Dendritic cell treated with granulocyte-macrophage colony-stimulating factor and Interleukin-4, amounts not matched to agents 40 ng/mL and 50 ng/mL, for 4 days (primary cell): Measurements from ENCODE around the gene GMDS.

Source experiments
- H3K27ac Mint-ChIP-seq: one replicate; pipeline ENCODE4 v1.8.0; 2022; ENCODE audit warnings: mild to moderate bottlenecking, mixed read lengths
- H3K27me3 Mint-ChIP-seq: one replicate; pipeline ENCODE4 v1.8.0; 2022; ENCODE audit warnings: mild to moderate bottlenecking, mixed read lengths
- H3K36me3 Mint-ChIP-seq: one replicate; pipeline ENCODE4 v1.8.0; 2022; ENCODE audit warnings: low read depth, mixed read lengths
- H3K4me1 Mint-ChIP-seq: one replicate; pipeline ENCODE4 v1.8.0; 2022; ENCODE audit warnings: low read depth, mixed read lengths
- H3K4me3 Mint-ChIP-seq: one replicate; pipeline ENCODE4 v1.8.0; 2022; ENCODE audit warnings: mild to moderate bottlenecking, moderate library complexity, mixed read lengths
- H3K9me3 Mint-ChIP-seq: one replicate; pipeline ENCODE4 v1.8.0; 2022; ENCODE audit warnings: mixed read lengths
- intact Hi-C: fragments of 100-400 bp; cut with micrococcal nuclease; formaldehyde crosslinking; loops from one replicate; pipeline ENCODE4 v1.15.0; 2022

Gene GMDS

DNA sequence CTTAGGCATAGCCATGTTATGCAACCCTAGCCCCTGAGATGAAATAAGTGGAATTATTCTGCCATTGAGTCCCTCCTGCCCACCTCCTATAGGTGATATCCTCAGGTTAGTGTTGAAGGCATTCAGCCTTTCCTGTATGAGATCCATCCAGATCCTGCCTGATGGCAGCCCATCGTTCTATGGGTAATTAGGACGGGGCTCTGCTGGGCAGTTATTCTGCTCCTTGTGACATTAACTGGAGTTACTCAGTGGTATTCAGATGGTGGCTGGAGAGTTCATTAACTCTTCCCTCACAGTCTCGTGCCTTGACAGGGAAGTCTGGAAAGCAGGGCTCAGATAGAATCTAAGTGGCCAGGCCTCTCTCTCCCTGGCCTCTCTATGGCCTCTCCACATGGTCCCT, 9.3 kb upstream of the GMDS start:
- Mint-ChIP-seq H3K27ac (no peak overlapping the region), H3K27me3 (no peaks in the 10 kb centered on the region), H3K4me1 (peaks cover 20% of the 10 kb centered on the region), H3K36me3 (peaks cover 60% of the 10 kb centered on the region), H3K4me3 (no peak overlapping the region), H3K9me3 (peaks cover 16% of the 10 kb centered on the region)
- intact Hi-C loops = no loop called here

DNA sequence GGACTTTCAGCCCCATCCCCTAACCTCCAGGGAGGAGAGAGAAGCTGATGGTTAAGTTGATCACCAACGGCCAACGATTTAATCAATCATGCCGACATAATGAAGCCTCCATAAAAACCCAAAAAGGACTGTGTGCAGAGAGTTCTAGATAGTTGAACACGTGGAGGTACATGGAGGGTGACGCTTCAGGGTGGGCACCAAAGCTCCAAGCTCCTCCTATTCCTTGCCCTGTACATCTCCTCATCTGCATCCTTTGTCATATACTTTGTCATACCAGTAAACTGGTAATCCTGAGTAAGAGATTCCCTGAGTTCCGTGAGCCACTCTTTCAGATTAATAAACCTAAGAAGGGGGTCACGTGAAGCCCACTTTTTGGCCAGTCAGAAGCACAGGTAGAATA, 3.7 kb upstream of the GMDS start:
- no peak overlapping the region for H3K4me3 Mint-ChIP-seq
- no peak overlapping the region for H3K27ac Mint-ChIP-seq
- intact Hi-C loops = no loop called here

DNA sequence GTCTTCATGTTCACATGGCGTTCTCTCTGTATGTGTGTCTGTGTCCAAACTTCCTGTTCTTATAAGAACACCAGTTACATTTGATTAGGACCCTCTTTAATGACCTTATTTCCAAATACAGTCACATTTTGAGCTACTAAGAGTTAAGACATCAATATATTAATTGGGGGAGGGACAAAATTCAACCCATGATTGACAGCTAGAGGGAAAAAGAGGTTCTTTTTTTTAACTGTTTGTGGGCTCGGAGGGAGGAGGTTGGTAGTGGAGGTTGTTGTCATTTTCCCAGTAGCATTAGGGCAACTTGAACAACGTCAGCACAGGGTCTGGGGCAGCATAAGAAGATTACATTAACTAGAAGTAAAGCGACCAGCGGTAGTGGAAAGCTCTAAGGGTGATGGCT, 2.3 kb upstream of the GMDS start:
- peaks cover 51% of the 10 kb centered on the region for H3K4me1 Mint-ChIP-seq
- intact Hi-C loops = no loop called here
- no peaks in the 10 kb centered on the region for H3K27me3 Mint-ChIP-seq
- H3K4me3 Mint-ChIP-seq = no peak overlapping the region
- peak overlapping the region; percentile 34 for H3K27ac Mint-ChIP-seq
- no peaks in the 10 kb centered on the region for H3K9me3 Mint-ChIP-seq
- peaks cover 28% of the 10 kb centered on the region for H3K36me3 Mint-ChIP-seq

More for the DNA sequence above, 3.7 kb upstream of the GMDS start:
- Mint-ChIP-seq H3K9me3 (peaks cover 2% of the 10 kb centered on the region), H3K4me1 (peaks cover 43% of the 10 kb centered on the region), H3K27me3 (no peaks in the 10 kb centered on the region), H3K36me3 (peaks cover 37% of the 10 kb centered on the region)

- peaks cover 20% of the 10 kb centered on the region for H3K36me3 Mint-ChIP-seq
- H3K27ac Mint-ChIP-seq = peak overlapping the region; percentile 95
- no peaks in the 10 kb centered on the region for H3K9me3 Mint-ChIP-seq
- H3K27me3 Mint-ChIP-seq = no peaks in the 10 kb centered on the region
- peaks cover 51% of the 10 kb centered on the region for H3K4me1 Mint-ChIP-seq
- peak overlapping the region; percentile 89 for H3K4me3 Mint-ChIP-seq
- intact Hi-C loops = no loop called here
Observed at GRCh38 chr6:2245877-2246863, 765 bp upstream of the GMDS start.

- H3K4me3 Mint-ChIP-seq = peak overlapping the region; percentile 80
- no peaks in the 10 kb centered on the region for H3K27me3 Mint-ChIP-seq
- intact Hi-C loops = no loop called here
- H3K36me3 Mint-ChIP-seq = peaks cover 10% of the 10 kb centered on the region
- H3K9me3 Mint-ChIP-seq = no peaks in the 10 kb centered on the region
- H3K4me1 Mint-ChIP-seq = peaks cover 47% of the 10 kb centered on the region
- peak overlapping the region; percentile 95 for H3K27ac Mint-ChIP-seq
Observed at GRCh38 chr6:2244261-2245102, 923 bp downstream of the GMDS start.

DNA sequence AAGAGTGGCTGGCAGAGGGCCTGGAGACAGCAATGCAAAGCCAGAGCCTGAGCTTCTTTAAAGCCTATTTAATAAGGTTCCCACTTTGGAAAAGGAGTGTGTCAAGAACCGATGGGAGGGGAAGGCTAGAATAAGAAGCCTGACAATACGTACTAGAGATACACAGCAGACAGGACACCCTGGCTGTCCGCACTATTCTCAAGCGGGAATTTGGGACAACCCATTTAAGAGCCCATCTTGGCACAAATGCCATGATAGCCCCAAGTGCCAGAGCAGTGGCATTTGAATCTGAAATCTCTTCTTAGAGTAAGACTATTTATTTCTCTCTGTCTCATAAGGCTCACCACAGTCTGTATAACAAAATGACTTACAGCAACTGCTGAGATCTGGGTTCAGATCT, 3.1 kb downstream of the GMDS start:
- Mint-ChIP-seq H3K4me3 (no peak overlapping the region), H3K4me1 (peaks cover 28% of the 10 kb centered on the region), H3K36me3 (peaks cover 4% of the 10 kb centered on the region), H3K9me3 (no peaks in the 10 kb centered on the region), H3K27me3 (no peaks in the 10 kb centered on the region), H3K27ac (no peak overlapping the region)
- intact Hi-C loops = no loop called here

DNA sequence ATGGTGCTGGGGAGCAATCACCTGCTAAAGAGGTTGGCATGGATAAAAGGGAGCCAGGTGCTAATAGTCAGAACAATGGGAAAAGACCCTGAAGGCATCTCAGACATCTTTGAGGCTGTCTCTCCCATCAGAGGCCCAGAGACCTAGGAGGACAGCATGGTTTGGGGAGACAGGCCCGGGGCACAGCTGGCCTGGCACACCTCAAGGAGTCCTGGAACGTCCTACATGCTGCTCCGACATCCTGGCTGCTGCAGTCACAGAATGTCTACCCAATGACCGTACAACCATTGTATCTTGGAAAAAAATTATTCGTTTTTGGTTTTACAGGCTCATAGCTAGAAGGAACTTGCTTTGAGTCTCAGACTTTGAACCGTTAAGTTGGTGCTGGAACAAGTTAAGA, 4.4 kb downstream of the GMDS start:
- no peak overlapping the region for H3K27ac Mint-ChIP-seq
- intact Hi-C loops = no loop called here
- H3K36me3 Mint-ChIP-seq = peaks cover 4% of the 10 kb centered on the region
- no peaks in the 10 kb centered on the region for H3K9me3 Mint-ChIP-seq
- H3K27me3 Mint-ChIP-seq = no peaks in the 10 kb centered on the region
- no peak overlapping the region for H3K4me3 Mint-ChIP-seq
- H3K4me1 Mint-ChIP-seq = peaks cover 18% of the 10 kb centered on the region

DNA sequence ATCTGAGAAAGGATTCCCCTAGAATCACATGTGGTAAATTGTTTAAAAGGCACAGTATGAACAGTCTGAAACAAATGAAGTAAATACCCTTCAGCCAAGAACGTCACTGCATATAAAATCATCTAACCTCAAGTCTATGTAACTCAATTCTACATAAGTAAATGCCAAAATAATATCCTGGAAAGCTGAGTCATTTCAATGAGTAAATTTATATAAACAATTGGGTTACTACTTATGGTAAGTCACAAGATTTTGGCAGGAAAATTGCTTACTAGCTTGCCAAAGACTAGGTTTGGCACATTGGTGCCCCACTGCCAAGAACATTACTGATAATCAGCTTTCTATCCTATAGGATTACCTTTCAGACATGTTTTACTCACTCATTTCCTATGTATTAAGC, 8.4 kb downstream of the GMDS start:
- no peaks in the 10 kb centered on the region for H3K9me3 Mint-ChIP-seq
- H3K27me3 Mint-ChIP-seq = no peaks in the 10 kb centered on the region
- intact Hi-C loops = no loop called here
- no peak overlapping the region for H3K27ac Mint-ChIP-seq
- no peaks in the 10 kb centered on the region for H3K36me3 Mint-ChIP-seq
- no peaks in the 10 kb centered on the region for H3K4me1 Mint-ChIP-seq
- H3K4me3 Mint-ChIP-seq = no peak overlapping the region

GRCh38 chr6:2235777-2236495, 9.5 kb downstream of the GMDS start:
- Mint-ChIP-seq H3K4me1 (peaks cover 5% of the 10 kb centered on the region), H3K27me3 (no peaks in the 10 kb centered on the region), H3K9me3 (no peaks in the 10 kb centered on the region), H3K4me3 (no peak overlapping the region), H3K36me3 (no peaks in the 10 kb centered on the region), H3K27ac (no peak overlapping the region)
- intact Hi-C loops = no loop called here

GRCh38 chr6:2232445-2232844, 13.0 kb downstream of the GMDS start:
- Mint-ChIP-seq H3K9me3 (no peaks in the 10 kb centered on the region), H3K36me3 (no peaks in the 10 kb centered on the region), H3K27me3 (no peaks in the 10 kb centered on the region), H3K4me1 (peaks cover 5% of the 10 kb centered on the region), H3K27ac (no peak overlapping the region), H3K4me3 (no peak overlapping the region)
- intact Hi-C loops = no loop called here

DNA sequence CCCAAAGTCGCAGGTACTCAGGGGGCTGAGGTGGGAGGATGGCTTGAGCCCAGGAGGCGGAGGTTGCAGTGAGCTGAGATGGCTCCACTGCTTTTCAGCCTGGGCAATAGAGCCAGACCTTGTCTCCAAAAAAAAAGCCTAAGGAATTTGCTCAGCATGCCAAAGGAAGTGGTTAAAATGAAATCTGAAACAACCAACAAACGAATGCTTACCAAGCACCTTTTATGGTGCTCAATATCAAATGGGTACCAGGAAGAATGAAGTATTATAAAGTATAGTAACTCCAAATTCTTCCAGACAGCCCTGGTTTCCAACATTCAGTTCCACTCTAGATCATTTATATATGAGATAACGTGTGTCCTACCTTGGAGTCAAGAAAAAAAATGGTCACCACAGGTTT, 14.0 kb downstream of the GMDS start:
- no peak overlapping the region for H3K27ac Mint-ChIP-seq
- peaks cover 5% of the 10 kb centered on the region for H3K4me1 Mint-ChIP-seq
- H3K27me3 Mint-ChIP-seq = no peaks in the 10 kb centered on the region
- H3K4me3 Mint-ChIP-seq = no peak overlapping the region
- no peaks in the 10 kb centered on the region for H3K36me3 Mint-ChIP-seq
- no peaks in the 10 kb centered on the region for H3K9me3 Mint-ChIP-seq
- intact Hi-C loops = no loop called here

DNA sequence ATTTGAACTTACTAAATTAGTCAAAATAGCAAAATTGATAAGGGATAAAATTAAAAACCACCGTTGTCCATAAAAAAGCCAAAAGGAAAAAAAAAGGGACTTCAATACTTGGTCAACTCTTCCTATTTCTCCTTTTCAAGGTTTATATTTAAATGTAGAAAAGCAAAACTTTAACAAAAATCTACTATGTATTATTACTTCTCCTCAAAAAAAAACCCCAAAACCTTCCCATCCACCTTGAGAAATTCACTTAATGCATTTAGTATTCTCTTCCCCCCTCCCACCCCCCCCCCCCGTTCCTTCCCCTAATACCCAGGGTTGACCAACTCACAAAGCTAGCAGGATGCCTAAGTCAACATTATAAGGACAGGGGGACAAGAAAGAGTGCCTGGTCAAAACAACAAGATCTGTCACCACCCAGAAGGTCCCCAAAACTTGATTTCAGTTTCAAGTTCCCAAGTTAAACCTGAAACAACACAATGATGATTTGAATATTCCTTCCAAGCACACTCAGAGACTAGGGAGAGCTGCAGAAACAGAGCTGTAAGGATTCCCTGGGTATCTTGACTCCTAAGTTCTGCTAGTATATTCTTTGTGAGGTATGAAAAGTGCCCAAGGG, 14.6 kb downstream of the GMDS start:
- Mint-ChIP-seq H3K27ac (no peak overlapping the region), H3K27me3 (no peaks in the 10 kb centered on the region), H3K9me3 (no peaks in the 10 kb centered on the region), H3K4me3 (no peak overlapping the region), H3K36me3 (no peaks in the 10 kb centered on the region), H3K4me1 (peaks cover 7% of the 10 kb centered on the region)
- intact Hi-C loops = no loop called here

- intact Hi-C loops = no loop called here
- H3K27ac Mint-ChIP-seq = no peak overlapping the region
Observed at GRCh38 chr6:2229742-2230141, 15.7 kb downstream of the GMDS start.

More at GRCh38 chr6:2229742-2230141, 15.7 kb downstream of the GMDS start:
- Mint-ChIP-seq H3K4me3 (no peak overlapping the region), H3K36me3 (no peaks in the 10 kb centered on the region), H3K4me1 (peaks cover 10% of the 10 kb centered on the region), H3K9me3 (no peaks in the 10 kb centered on the region), H3K27me3 (no peaks in the 10 kb centered on the region)
